CD4-positive, alpha-beta T cell treated with Interleukin-17A for 4 hours (primary cell): ENCODE measurements around the gene CPNE9.

Experiments
- DNase-seq: peaks from one replicate; pipeline ENCODE4 v3.0.0-alpha.2; 2020; ENCODE audit warnings: mixed read lengths

Gene CPNE9

GRCh38 chr3:9703736-9704346, at the start of gene CPNE9:
CPNE9 (plus strand) TSS chr3:9703833; CDS start chr3:9703997, 164 bp downstream.
- no peak for DNase-seq

DNA sequence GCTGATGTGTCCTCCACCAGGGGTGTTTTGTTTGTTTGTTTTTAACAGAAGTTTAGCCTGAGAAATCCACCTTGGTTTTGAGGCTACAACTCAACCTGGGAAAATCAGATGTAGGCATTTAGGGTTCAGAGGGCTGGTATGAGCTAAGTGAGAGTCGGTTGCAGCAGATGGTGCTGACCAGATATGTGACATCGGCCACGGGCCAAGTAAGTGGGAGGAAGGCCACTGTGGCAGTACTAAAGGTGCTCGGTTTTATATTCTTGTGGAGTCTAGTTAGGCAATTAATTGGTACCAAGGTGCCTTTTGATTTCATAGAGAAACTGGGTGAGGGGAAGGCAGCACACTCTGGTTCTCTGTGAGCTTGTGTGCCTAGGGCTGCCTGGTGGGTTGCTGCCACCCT, 43.8 kb upstream of the CPNE9 start:
- DNase-seq: no peak

- no peak for DNase-seq
Measured at GRCh38 chr3:9660972-9661371, 42.7 kb upstream of the CPNE9 start.

GRCh38 chr3:9664119-9664751, 39.4 kb upstream of the CPNE9 start:
- no peak for DNase-seq

DNA sequence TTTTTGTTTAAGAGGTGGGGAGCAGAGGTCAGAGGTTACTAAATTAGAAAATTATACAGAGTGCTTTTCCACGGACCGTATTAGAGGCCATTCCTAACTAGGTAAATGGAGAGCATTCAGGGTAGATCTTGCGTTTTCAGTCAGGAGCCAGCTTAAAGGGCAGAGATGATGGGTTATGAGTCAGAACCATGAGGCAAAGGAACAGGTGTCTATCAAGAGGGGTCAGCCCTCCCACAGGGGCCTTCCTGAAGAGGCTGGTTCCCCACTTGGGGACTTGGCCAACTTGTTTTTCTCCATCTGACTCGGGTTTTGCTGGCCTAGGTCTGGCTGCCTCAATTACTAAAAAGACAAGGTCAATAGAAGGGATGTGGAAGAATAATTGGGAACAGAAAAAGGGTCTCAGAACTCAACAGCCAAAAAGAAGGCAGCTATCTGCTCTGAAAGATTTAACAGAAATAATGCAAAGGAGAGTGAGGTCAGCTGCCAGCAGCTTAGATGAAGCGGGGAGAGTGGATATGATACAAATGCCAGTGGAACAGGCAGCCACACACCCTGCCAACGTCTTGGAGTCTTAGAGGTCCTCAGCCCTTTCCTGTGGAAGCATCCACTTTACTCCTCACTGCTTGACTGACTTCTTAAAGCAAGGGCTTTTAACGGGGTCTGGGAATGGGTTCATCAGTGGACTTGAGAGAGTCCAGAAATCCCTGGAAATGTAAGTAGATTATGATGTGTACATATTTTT, 36.8 kb upstream of the CPNE9 start:
- DNase-seq: no peak

GRCh38 chr3:9669277-9669676, 34.4 kb upstream of the CPNE9 start:
- no peak for DNase-seq

- DNase-seq: no peak
Measured at GRCh38 chr3:9669720-9670432, 33.8 kb upstream of the CPNE9 start.

GRCh38 chr3:9673082-9673481, 30.6 kb upstream of the CPNE9 start:
- DNase-seq: no peak

GRCh38 chr3:9673752-9674151, 29.9 kb upstream of the CPNE9 start:
- no peak for DNase-seq

- DNase-seq: no peak
Measured at GRCh38 chr3:9675736-9676290, 27.8 kb upstream of the CPNE9 start.

DNA sequence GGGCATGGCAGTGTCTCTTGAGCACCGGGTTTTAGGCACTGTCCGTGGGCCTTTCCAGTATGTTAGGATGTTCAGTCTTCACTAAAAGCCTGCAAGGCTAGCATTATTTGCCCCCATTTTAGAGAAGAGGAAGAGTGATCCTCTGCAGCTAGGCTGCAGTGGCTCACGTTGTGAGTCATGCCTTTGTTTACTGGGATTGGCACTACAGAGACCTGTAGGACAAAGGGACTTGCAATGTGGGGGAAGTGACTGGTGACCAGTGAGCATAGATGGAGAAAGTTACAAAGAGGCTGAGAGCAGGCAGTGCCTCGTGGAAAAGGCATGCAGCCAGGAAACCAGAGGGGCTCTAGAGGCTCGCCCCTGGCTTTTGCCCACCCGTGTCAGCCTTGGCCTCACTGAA, 26.8 kb upstream of the CPNE9 start:
- no peak for DNase-seq

- no peak for DNase-seq
Measured at GRCh38 chr3:9678493-9678892, 25.1 kb upstream of the CPNE9 start.

- no peak for DNase-seq
Measured at GRCh38 chr3:9679476-9680080, 24.1 kb upstream of the CPNE9 start.

- DNase-seq: no peak
Measured at GRCh38 chr3:9681011-9681722, 22.5 kb upstream of the CPNE9 start.

GRCh38 chr3:9681723-9682081, 21.9 kb upstream of the CPNE9 start:
- no peak for DNase-seq

- no peak for DNase-seq
Measured at GRCh38 chr3:9682096-9682495, 21.5 kb upstream of the CPNE9 start.

GRCh38 chr3:9683426-9683825, 20.2 kb upstream of the CPNE9 start:
- DNase-seq: no peak

- DNase-seq: no peak
Measured at GRCh38 chr3:9685216-9686049, 18.2 kb upstream of the CPNE9 start.

DNA sequence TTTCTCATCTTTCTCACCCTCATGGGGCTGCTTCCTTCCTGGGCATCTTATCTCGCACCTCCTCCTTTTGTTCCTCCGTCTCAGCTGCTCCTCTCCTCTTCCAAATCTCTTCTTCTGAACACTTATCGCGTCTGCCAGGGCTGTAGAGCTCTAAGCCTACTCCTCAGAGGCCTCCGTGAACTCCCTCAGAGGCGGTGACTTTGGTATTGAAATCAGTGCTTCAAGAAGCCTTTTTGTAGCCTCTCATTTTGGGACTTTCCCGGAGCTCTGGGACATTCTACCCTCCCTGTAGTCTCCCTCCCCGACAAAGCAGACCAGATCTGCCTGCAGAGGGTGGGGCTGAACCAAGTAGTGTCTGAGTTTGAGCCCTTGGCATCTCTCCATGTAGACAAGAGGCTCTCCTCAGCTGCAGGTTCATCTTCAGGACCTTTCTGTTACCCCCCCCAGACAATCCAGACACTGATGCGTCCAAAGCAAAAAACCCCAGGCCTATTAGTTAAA, 17.5 kb upstream of the CPNE9 start:
- no peak for DNase-seq

DNA sequence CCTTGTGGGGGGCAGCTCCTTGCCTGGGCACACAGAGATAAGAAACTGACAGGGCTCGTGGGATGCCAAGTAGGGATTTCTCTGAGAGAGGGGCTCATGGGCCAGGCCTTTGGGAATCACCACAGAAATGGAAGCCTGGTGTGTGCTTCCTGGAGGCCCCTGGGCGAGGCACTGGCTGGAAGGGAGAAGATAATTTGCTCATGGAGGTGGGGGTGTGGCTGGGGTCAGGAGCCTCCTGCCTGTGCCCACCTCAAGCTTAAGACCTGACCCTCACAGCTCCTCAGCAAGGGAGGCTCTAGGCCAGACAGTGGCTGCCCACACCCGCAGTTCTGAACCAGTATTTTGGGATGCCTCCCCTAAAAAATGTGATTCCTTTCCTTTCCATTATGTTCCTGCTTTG, 16.9 kb upstream of the CPNE9 start:
- DNase-seq: no peak

DNA sequence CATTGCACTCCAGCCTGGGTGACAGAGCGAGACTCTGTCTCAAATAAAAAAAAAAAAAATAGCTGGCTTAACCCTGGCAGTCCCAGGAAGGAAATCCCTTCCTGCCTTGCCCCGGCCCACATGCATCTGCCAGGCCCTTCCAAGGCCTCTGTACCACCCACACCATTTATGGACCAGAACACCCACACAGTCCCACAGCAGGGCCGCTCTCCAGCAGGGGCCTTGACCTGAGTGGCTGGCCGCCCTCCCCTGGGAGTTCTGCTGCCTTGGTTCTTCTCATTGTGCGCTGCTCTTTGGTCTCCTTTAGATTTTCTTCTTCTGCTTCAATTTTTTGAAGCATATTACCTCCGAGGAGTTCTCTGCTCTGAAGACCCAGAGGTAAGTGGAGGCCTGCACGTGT, 16.1 kb upstream of the CPNE9 start:
- DNase-seq: no peak
